GM18858 (cell line): Measurements from ENCODE around the gene TTC16.

Experiments used
- ATAC-seq: cut with Tn5 transposase; IDR thresholded peaks from one replicate; pipeline ENCODE4 v1.9.1; 2021; ENCODE audit not compliant: unreplicated experiment

Gene TTC16

DNA sequence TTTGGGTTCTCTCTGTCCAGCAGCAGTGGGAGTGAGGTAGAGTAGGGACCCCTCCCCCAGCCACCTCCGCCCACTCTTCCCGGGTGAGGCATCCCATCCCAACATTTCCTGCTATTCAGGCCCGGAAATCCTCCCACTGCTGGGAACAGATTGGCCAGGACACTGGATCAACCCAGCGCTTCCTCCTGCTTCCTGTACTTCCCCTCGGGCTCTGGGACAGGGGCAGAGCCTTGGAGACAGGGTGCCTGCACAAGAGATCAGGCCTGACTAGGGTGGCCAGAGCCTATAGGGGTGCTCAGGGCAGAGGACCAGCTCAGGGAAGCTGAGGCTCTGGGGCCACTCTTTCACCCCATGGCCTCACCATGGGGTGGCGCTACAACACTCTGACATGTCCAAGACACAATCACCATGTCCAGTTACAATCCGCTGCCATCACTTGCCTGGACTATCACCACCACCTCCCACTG, 48.1 kb downstream of the TTC16 start:
- no peak for ATAC-seq

DNA sequence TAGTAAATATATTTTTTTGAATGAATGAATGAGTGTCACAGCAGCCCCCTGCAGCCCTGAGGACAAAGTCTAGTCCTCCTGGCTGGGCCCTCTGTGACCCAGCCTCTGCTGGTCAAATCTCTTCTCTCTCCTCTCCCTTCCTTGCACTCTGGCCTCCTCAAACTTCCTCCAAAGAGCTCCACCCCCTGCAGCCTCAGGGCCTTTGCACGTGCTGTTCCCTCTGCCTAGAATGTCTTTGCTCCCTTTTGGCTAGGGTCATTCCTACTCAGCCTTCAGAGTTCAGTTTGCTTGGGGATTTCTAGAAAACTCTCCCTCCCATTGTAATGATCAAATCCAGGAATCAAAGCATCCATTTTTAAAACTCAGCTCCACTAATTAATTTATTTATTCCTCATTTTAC, 49.5 kb downstream of the TTC16 start:
- no peak for ATAC-seq

DNA sequence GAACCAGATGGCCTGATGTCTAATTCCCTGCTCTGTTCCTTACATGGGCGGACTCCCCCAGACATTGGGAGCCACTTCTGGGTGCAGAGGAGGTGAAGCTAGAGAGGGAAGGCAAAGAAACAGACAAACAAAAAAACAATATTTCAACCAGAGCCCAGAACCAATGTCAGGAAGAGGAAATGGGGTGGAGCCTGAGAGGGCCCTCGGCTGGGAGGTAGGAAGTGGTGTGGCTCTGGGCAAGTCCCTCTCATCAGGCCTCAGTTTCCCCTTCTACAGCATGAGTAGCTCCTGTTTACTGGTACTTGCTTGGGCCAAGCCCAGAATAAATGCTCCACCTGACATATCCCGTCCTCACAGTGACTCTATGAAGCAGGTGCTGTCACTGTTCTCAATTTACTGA, 51.5 kb downstream of the TTC16 start:
- ATAC-seq: no peak

DNA sequence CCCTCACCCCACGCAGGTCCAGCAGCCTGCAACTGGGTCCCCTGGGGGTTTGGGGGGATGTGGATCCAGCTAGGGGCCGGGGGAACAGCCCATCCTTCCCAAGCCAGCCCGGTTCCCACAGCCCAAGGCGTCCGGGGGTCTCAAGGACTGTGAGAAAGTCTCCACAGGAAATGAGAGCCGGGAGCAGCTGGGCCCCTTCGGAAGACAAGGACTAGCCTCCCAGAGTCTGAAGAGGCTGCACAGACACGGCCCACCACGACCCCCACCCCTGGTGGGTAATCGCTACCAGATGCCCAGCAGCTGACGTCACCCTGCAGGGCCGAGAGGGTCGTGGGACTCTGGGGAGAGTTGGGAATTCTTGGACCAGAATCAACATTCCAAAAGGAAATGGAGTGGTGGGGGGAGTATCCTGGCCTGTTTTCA, 52.0 kb downstream of the TTC16 start:
- ATAC-seq: no peak

DNA sequence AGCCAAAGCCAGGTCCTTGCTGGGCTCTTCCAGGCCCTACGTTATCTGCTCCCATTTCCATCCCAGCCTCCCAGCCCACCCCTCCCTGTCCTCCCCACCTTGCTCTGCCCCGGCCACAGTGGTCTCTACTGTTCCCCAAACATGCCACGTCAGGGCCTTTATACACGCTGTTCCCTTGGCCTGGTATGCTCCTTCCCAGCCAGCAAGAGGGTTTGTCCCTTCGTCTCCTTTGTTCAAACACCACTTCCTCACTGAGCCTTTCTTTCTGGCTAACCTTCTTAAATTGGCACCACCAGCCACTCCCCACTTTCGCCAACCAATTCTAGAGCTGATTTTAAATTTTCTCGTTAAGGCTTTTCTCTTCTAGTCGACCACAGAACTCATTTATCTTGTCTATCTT, 52.8 kb downstream of the TTC16 start:
- ATAC-seq: no peak

DNA sequence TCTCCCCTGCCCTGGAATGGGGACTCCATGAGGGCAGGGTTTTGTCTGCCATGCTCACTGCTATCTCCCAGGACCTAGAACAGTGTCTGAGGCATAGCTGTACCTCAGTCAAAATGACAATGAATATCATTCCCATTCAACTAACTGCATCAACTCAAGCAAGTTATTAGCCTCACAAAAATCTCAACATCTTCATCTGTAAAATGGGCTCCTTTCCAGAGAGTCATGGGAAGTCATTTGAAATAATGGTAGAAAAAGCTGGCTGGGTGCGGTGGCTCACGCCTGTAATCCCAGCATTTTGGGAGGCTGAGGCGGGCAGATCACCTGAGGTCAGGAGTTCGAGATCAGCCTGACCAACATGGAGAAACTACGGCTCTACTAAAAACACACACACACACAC, 53.2 kb downstream of the TTC16 start:
- ATAC-seq: no peak

DNA sequence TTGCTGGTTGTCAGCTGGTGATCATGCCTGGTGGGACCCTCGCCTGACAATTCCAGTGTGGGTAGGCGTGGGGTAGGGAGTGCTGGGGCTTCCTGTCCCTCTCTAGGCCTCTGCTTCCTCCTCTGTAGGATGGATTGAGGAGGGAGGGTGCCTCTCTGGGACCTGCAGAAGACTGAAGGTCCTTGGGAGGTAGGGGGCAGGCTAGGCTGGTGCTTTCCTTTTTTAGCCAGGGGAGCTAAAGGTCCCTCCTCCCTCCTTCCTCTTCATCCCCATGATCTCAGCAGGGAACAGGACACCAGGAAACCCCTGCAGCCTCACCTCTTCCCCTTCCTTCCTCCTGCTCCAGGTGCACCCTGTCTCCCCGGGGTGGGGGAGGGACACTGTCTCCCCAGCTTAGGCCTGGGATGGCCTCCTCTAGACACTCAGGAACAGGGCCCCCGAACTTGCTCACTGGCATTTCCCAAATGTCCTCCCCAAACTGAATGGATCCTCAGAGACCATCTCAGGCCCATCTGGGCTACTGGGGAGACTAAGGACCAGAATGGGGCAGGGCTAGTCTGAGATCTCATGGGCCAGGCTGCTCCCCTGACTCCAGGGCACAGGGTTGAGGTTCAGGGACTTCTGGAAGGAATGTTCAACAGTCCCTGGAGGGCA, 54.2 kb downstream of the TTC16 start:
- no peak for ATAC-seq

DNA sequence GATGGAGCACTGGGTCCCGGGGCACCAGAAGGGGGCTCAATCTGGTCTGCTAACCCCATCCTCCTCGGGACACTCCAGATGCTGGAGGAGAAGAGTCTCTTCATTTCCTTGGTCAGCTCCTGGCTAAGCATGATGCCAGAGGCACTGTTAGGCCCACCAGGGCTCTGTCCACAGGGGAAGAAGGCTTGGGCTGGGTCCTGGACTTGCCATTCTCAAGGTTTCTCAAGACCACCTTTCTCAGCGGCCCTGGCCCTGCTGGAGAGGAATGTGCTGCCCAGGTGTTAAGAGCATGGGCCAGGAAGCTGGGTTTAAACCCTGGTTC, 54.7 kb downstream of the TTC16 start:
- ATAC-seq: no peak

DNA sequence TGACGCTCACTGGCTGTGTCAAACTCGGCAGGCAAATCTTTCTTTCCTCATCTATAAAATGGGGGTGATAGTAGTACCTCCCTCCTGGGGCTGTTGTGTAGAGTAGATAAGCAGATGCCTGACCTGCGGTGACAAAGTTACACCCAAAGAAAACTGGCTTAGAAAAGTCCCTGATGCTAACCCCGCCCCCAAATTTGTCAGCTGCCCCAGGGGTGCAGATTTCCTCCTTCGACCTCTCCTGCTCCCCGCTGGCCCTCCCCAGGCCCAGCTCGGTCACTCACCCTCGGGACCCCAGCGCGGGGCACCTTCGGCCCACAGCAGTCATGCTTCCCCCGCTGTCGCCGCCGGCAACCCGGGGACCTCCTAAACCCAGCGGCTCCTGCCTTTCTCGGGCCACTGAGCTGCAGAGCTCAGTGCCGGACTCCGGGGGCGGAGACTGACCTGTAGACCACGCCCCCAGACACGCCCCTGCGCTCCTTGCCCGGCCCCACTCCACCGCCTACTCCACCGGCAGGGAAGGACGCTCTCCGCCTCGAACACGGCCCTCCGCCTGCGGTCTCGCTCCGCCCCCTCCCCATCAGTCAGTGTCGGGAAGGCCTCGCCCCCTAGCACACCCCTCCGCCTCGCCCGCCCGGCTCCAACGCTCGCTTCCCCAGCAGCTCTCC, 55.2 kb downstream of the TTC16 start:
- peak; percentile 76 for ATAC-seq

DNA sequence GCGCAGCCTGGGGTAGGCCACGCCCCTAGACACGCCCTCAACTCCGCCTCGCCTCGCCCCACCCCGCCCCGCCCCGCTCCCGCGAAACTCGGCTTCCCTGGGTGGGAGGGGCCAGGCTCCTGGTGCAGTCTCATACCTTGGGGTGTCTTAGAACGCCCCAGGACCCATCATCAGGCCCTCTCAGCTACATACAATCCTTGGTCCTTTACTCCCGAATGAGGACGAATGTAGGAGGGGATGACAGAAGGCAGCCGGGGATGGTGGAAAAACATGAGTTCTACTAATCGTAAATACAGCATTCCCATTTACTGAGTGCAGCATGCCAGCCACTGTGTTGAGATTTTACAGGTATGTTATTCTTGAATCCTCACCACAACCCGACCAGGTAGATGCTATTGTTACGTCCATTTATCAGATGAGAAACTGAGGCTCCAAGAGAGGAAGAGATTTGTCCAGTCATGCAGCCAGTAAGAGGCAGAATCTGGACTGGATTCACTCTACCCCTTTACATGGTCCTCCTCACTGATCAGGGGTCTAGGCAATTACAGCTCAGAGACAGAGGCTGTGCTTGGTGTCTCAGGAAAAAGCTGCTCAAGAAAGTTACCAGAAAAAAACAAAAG, 55.8 kb downstream of the TTC16 start:
- no peak for ATAC-seq

DNA sequence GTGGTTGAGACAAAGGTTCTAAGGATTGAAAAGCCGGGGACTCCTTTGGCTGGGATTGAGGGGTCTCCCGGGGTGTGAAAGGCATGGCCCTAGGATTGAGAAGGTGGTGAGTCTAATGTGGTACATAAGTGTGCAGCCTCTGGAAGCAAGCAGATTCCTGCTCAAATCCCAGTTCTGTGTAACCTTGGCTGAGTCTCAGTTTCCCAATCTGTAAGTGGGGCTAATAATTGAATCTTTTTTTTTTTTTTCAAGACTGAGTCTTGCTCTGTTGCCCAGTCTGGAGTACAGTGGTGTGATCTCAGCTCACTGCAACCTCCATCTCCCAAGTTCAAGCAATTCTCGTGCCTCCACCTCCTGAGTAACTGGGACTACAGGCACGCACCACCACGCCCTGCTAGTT, 56.7 kb downstream of the TTC16 start:
- ATAC-seq: no peak

DNA sequence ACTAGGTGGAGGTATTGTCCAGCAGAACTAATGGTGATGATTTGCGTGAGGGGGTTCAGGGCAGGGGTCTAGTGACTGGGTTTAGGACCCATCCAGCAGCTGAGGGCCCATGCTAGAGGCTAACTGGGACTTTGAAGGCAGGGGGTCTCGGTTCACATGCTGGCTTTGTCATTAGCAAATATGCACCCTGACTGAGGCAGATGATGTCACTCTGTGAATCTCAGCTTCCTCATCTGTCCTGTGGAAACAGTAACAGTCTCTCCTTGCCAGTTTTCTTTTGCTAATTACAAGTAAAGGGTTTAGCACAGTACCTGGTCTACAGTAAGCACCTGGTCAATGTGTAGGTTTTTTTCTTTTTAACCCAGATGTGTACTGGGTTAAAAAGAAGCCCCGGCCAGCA, 57.4 kb downstream of the TTC16 start:
- ATAC-seq: no peak

DNA sequence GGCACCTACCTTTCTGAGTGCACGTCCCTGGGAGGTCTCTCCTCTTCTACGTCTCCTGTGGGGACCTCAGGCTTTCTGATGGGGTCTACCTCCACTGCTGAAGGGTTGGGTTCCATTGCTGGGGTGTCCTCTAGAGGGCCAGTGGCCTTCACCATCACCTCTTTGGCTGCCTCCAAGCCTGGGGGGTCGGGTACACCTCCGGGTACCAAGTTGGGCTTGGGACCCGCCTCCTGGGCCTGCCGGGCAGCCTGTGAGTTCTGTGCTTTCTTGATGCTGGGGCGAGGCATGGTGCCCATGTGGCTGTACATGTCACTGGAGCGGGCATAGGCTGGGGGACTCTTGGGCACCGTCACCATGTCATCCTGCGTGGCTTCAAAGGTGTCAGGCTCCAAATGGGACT, 58.1 kb downstream of the TTC16 start:
- no peak for ATAC-seq

DNA sequence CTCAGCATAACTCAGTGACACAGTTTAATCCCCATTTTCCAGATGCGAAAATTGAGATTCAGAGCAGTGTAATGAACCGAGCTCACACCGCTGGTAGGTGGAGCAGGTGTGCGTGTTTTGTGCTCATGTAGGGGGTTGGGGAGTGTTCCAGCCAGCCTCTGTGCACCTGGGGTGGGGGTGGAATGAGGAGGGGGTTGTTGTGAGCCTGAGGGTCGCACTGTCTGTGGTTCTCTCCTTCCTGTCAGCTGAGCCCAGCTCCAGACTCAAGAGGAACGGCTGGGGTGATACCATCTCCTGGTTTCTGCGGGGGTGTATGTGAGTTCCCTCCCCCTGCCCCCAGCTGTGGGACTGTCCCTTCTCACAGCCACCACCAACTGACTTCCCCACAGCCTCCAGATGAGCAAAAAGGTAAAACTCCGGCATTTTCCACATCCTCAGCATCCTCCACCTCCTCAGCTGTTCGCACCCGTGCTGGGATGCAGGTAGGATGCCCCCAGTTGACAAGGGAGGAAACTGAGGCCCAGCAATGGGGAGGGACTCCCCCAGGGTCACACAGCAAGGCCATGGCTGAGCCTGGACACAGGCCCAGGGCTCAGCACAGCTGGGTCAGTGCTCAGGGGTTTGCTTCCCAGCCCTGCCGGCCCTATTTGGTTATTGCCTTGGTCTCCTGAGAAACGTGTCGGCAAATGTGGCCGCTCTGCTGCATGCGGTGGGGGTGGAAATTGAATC, 60.5 kb downstream of the TTC16 start:
- ATAC-seq: no peak

DNA sequence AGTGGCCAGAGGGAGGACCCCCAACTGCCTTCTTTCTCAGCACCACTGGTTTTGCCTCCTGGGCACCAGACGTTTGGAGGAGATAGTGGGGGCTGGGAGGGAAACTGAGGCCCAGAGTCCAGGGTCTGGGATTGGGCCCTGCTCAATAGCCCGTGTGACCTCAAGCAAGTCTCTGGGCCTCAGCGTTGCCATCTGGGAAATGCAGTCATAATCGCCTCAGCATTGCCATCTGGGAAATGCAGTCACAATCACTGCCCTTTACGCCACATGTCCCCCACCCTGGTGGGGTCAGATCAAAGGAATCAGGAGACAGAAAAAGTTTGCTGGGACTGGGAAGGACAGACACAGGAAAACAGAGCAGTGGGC, 61.0 kb downstream of the TTC16 start:
- ATAC-seq: no peak

DNA sequence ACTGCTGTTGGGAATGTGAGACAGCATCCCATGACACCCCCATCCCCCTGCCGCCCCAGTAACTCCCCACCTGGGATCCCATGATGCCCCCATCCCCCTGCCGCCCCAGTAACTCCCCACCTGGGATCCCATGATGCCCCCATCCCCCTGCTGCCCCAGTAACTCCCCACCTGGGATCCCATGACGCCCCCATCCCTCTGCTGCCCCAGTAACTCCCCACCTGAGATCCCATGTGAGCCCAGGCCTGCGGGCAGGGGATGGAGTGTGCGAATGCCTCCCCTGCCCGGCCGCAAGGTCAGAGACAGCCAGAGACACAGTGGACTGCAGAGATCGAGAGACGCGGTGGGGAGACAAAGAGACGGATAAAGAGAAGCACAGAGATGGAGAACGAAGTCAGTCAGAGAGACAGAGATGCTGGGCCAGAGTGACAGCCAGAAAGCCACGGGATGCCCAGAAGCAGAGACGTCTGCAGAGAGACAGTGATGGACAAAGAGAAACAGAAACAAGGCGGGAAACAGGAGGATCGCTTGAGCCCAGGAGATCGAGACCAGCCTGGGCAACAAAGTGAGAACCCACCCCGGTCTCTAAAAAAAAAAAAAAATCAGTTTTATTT, 61.6 kb downstream of the TTC16 start:
- no peak for ATAC-seq

DNA sequence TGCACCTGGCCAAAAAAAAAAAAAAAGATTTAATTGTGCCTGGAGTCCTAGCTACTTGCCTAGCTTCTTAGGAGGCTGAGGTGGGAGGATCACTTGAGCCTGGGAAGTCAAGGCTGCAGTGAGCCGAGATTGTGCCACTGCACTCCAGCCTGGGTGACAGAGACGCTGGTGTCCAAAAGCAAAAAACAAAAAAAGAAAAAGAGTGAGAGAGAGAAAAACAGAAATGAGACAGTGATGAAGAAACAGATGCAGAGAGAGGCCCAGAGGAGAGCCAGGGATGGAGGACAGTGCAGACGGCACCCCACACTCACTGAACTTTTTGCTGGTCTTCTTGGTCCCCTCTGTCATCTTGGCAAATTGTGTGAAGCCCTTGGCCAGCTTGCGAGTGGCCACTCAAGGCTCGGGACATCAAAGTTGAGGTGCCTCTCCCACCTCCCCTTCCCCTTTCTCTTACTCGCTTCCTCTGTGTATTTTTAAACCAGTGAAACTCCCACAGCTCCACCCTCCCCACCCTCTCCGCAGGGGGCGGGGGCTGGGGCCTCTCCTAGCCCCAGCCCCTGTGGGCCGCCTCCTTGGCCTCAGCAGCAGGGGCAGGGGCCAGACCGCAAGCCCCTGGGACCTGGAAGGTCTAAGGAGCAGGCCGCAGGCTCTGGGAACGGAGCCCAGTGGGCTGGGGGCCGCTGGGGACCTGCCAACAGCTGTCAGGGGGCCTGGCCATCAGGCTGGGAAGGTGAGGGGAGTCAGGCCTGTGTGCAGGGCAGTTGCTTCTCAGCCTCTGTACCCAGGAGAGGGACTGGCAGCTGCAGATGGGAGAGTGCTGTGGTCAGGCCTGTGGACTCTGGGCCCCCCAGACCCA, 62.6 kb downstream of the TTC16 start, which contains the start of gene SH2D3C:
Gene SH2D3C, minus strand, starts transcription at position 387 of the 856 bp plus-strand sequence. Its CDS starts 39 bp downstream, at position 348.
- ATAC-seq: peak; percentile 18

DNA sequence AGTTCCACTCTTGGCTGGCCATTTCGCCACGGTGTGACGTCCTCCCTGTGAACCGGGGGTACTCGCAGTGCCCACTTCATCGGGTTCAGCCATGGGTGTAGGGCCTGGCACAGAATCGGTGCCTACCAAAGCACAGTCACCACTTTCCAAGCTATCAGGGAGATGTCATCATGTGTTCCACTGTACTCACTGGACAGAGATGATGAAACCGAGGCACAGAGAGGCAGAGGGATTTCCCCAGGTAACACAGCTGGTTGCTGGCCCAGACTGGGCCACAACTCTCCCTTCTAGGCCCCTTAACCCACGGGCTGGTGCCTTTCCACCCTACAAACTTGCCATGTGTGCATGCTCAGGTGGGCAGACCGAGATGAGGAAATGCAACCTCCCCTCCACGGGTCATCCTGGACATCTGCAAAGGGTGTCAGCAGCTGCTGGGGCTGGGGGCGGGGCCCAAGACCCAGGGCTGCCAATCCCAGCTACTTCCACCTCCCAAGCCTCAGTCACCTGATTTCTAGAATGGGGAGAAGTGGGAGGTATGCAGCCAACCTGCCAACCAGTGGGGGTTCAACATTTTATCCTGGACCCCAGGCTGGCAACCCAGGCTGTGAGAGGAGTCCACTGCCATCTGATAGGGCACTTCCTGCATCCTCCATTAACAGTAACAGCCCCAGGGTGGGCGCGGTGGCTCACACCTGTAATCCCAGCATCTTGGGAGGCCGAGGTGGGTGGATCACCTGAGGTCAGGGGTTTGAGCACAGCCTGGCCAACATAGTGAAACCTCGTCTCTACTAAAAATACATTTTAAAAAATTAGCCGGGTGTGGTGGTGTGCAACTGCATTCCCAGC, 63.5 kb downstream of the TTC16 start:
- ATAC-seq: peak; percentile 33

DNA sequence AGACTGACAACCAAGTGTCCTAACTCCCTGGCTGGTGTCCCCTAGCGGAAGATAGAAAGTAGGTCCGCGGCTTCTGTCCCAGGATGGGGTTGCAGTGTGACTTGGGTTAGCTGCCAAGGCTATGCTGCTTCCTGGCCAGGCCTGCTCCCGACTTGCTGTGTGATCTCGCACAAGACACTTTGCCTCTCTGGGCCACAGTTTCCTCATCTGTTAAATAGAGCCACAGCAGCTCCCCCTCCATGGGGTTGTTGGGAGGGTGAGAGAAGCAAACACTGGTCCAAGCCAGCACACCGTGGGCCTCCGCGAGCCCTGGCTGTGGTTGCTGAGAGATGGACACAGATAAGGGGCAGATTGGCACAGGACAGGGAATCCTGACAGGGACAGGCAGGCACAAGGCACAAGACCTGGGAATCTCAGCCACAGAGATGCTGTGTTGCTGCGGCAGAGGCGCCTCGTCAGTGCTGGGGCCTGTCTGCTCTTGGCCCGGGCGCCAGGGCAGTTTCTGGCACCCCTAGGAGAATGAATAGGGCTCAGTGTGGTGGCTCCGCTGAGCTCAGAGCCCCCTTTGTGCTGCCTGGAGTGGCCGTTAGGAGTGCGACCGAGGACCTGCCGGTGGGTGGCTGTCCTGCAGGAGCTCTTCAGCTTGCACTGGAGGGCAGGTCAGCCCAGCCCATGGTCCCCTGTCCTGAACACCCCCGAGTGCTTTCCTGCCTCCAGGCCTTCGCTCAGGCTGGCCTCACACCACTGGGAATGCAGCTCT, 64.4 kb downstream of the TTC16 start:
- no peak for ATAC-seq
